Measurements from ENCODE around the gene RNASEH2B. TPM values are rescaled to one million over a fixed set of nuclear protein-coding genes. Genes with fewer than 3 reads are reported as not detected.

RNASEH2B gene
- total and polyA plus RNA-seq, 9 of the 15 experiments (the other 6 are each of a cell fraction or from before 2014, with no cell fraction given) = 26.3 to 109 (median 62.5) TPM

GRCh38 chr13:50918567-50918966 is 9.0 kb downstream of the RNASEH2B start:
- in situ Hi-C loops (cut with MboI) (no loop called here), intact Hi-C loops (cut with micrococcal nuclease) (loop anchor here (10.0 kb wide), 5 partner anchors 146 to 714 kb away; no protein-coding TSS in a partner anchor)
- no peak overlapping the region for H3K9ac ChIP-seq (ENCODE audit: insufficient read depth in 1 of 2, low read depth in 2 of 2, low read length in 2 of 2)
- peaks cover 11 to 29% of the 10 kb centered on the region in 2 experiments; a peak in 4 of 5 replicates for H3K4me1 ChIP-seq (replicated peaks in 1 of 2; ENCODE audit: control insufficient read depth in 2 of 2, insufficient read depth in 2 of 2, low read length in 2 of 2)
- ChIA-PET CTCF (ENCODE audit: low intra/inter-chr PET ratio) (no interaction called here), POLR2A (no interaction called here)
- 80% methylated on average over 3 of the region's 3 CpGs for WGBS (ENCODE audit: insufficient coverage, low coverage, missing lambda C conversion rate)
- no peak overlapping the region for H3K27ac ChIP-seq (ENCODE audit: extremely low read depth, low read depth, low read length)
- no peak for TF ChIP-seq ZNF740 (CRISPR knock-in tag; IDR thresholded peaks at IDR 0.05)
- no peak for TF ChIP-seq ZNF740 (tag; IDR thresholded peaks at IDR 0.05)
- no peak for TF ChIP-seq TBL1XR1 (IDR thresholded peaks at IDR 0.05; ENCODE audit: low read length in 2 of 2)
- no peak for TF ChIP-seq ZBTB33 (CRISPR knock-in tag; IDR thresholded peaks at IDR 0.05)
- no peak for TF ChIP-seq ARHGAP35 (IDR thresholded peaks at IDR 0.05; ENCODE audit: partially characterized antibody)
- TF ChIP-seq RBBP5 (IDR thresholded peaks at IDR 0.05; ENCODE audit: borderline replicate concordance, insufficient read depth, low read length, poor library complexity, severe bottlenecking) = no peak
- no peak for TF ChIP-seq TCF3 (CRISPR knock-in tag; IDR thresholded peaks at IDR 0.05)
- TF ChIP-seq ZNF699 (CRISPR knock-in tag; IDR thresholded peaks at IDR 0.05; ENCODE audit: insufficient replicate concordance) = no peak
- BruUV-seq (replicated peaks) = no TSS peak
- no peaks in the 10 kb centered on the region for H3K9me1 ChIP-seq (ENCODE audit: control insufficient read depth, insufficient read depth, low read length)
- no peak overlapping the region for H3K4me2 ChIP-seq (ENCODE audit: insufficient read depth, low read length)
- FAIRE-seq (no peak), ATAC-seq (no peak), DNase-seq (ENCODE audit: extremely low read depth in 1 of 4, low spot score in 3 of 4) (no peak)
- peaks cover 86% of the 10 kb centered on the region for H3K79me2 ChIP-seq (ENCODE audit: control insufficient read depth, insufficient read depth, low read length)
- H3K27me3 ChIP-seq (ENCODE audit: control insufficient read depth in 2 of 2, insufficient read depth in 2 of 2, low read length in 2 of 2) = no peaks in the 10 kb centered on the region
- H3K9me3 ChIP-seq (replicated peaks; ENCODE audit: control insufficient read depth, insufficient read depth, low read depth, low read length) = peaks cover 8% of the 10 kb centered on the region; the same call in 1 of the 2 replicates
- no peak overlapping the region for H2AFZ ChIP-seq (ENCODE audit: low read depth, low read length)
- H4K20me1 ChIP-seq (replicated peaks; ENCODE audit: control insufficient read depth, insufficient read depth, low read length) = no peaks in the 10 kb centered on the region
- H3K4me3 ChIP-seq = no peak overlapping the region
- H3K36me3 ChIP-seq (ENCODE audit: control insufficient read depth, insufficient read depth, low read length) = no peaks in the 10 kb centered on the region

All from K562 (cell line).